ENCODE measurements around the gene RAP2B.
"Not testable (repeated sequence)": the region's sequence is repeated elsewhere in the genome, so short reads cannot be mapped to it uniquely, and the experiment has no call there.

Gene RAP2B

GRCh38 chr3:153146191-153147053, 15.6 kb upstream of the RAP2B start:
- Mint-ChIP-seq H3K9me3 (peaks cover 6% of the 10 kb centered on the region), H3K27ac (no peak overlapping the region), H3K4me1 (ENCODE audit: low read depth) (peaks cover 9% of the 10 kb centered on the region)

GRCh38 chr3:153150991-153151390, 11.0 kb upstream of the RAP2B start:
- Mint-ChIP-seq H3K27ac (no peak overlapping the region), H3K4me3 (no peak overlapping the region), H3K27me3 (ENCODE audit: low read depth) (no peaks in the 10 kb centered on the region), H3K9me3 (peaks cover 6% of the 10 kb centered on the region), H3K36me3 (ENCODE audit: low read depth) (no peaks in the 10 kb centered on the region), H3K4me1 (ENCODE audit: low read depth) (peaks cover 4% of the 10 kb centered on the region)

More at GRCh38 chr3:153146191-153147053, 15.6 kb upstream of the RAP2B start:
- H3K36me3 Mint-ChIP-seq (ENCODE audit: low read depth), result no peaks in the 10 kb centered on the region
- no peaks in the 10 kb centered on the region for H3K27me3 Mint-ChIP-seq (ENCODE audit: low read depth)
- no peak overlapping the region for H3K4me3 Mint-ChIP-seq

DNA sequence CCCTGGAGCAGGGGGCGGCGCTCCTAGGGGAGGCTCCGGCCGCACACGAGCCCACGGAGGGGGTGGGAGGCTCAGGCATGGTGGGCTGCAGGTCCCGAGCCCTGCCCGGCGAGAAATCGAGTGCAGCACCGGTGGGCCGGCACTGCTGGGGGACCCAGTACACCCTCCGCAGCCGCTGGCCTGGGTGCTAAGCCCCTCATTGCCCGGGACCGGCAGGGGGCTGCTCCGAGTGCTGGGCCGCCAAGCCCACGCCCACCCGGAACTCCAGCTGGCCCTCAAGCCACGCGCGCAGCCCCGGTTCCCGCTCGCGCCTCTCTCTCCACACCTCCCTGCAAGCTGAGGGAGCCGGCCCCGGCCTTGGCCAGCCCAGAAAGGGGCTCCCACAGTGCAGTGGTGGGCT, 6.2 kb upstream of the RAP2B start:
- not testable (repeated sequence) for H3K36me3 Mint-ChIP-seq (ENCODE audit: low read depth); H3K4me1 Mint-ChIP-seq (ENCODE audit: low read depth); H3K27me3 Mint-ChIP-seq (ENCODE audit: low read depth); H3K4me3 Mint-ChIP-seq; H3K27ac Mint-ChIP-seq; H3K9me3 Mint-ChIP-seq

GRCh38 chr3:153158189-153158588, 3.8 kb upstream of the RAP2B start:
- H3K4me1 Mint-ChIP-seq (ENCODE audit: low read depth), result peaks cover 4% of the 10 kb centered on the region
- H3K4me3 Mint-ChIP-seq, result no peak overlapping the region
- no peak overlapping the region for H3K27ac Mint-ChIP-seq
- no peaks in the 10 kb centered on the region for H3K36me3 Mint-ChIP-seq (ENCODE audit: low read depth)
- H3K27me3 Mint-ChIP-seq (ENCODE audit: low read depth), result no peaks in the 10 kb centered on the region
- H3K9me3 Mint-ChIP-seq, result no peaks in the 10 kb centered on the region

- Mint-ChIP-seq H3K4me1 (ENCODE audit: low read depth) (peaks cover 11% of the 10 kb centered on the region), H3K36me3 (ENCODE audit: low read depth) (peaks cover 7% of the 10 kb centered on the region), H3K9me3 (no peaks in the 10 kb centered on the region), H3K27me3 (ENCODE audit: low read depth) (no peaks in the 10 kb centered on the region), H3K27ac (peak overlapping the region; percentile 5), H3K4me3 (peak overlapping the region; percentile 10)
These were observed 2.9 kb upstream of the RAP2B start for GRCh38 chr3:153158961-153159735.

- Mint-ChIP-seq H3K27me3 (ENCODE audit: low read depth) (no peaks in the 10 kb centered on the region), H3K36me3 (ENCODE audit: low read depth) (peaks cover 14% of the 10 kb centered on the region), H3K4me1 (ENCODE audit: low read depth) (peaks cover 18% of the 10 kb centered on the region), H3K4me3 (peak overlapping the region; percentile 92), H3K9me3 (no peaks in the 10 kb centered on the region), H3K27ac (peak overlapping the region; percentile 92)
These were observed 2.1 kb upstream of the RAP2B start for GRCh38 chr3:153159771-153160397.

DNA sequence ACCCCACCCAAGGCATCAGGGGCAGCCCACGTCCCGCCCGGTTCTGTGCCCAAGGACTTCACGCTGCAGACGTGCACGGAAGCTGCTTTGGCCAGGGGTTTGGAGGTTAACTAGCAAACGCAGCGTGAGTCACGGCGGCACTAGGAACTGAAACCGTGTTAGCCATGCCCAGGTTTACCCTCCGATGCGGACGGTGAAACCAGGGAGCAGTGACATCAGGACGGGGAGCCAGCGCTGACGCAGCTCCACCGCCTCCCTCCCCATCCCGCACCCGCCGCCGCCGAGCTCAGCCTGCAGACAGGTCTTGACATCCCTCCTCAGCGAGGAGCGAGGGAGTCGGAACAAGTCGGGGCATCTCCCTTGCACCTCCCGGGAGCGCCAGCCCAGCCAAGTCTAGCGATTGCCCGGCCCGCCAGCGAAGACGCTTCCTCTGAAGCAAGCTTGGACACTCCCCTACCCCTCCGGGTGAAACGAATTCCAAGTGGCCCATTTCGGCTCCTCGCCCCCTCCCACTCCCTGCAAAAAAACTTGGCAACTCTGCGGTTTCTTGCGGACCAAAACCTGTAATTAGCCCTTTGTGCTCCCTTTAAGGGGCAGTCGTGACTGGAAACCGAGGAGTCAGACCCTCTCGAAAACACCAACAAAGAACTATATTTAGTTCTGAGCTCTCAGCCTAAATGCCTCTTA, 1.4 kb upstream of the RAP2B start:
- H3K27me3 Mint-ChIP-seq (ENCODE audit: low read depth), result no peaks in the 10 kb centered on the region
- peaks cover 20% of the 10 kb centered on the region for H3K36me3 Mint-ChIP-seq (ENCODE audit: low read depth)
- H3K9me3 Mint-ChIP-seq, result no peaks in the 10 kb centered on the region
- peaks cover 24% of the 10 kb centered on the region for H3K4me1 Mint-ChIP-seq (ENCODE audit: low read depth)
- peak overlapping the region; percentile 92 for H3K4me3 Mint-ChIP-seq
- H3K27ac Mint-ChIP-seq, result peak overlapping the region; percentile 92

- Mint-ChIP-seq H3K36me3 (ENCODE audit: low read depth) (peaks cover 21% of the 10 kb centered on the region), H3K4me3 (peak overlapping the region; percentile 92), H3K27ac (peak overlapping the region; percentile 92), H3K27me3 (ENCODE audit: low read depth) (no peaks in the 10 kb centered on the region), H3K4me1 (ENCODE audit: low read depth) (peaks cover 31% of the 10 kb centered on the region), H3K9me3 (no peaks in the 10 kb centered on the region)
These were observed 800 bp upstream of the RAP2B start for GRCh38 chr3:153161138-153161713.

GRCh38 chr3:153162513-153163392, 727 bp downstream of the RAP2B start:
- H3K4me3 Mint-ChIP-seq, result peak overlapping the region; percentile 96
- peaks cover 26% of the 10 kb centered on the region for H3K36me3 Mint-ChIP-seq (ENCODE audit: low read depth)
- H3K4me1 Mint-ChIP-seq (ENCODE audit: low read depth), result peaks cover 44% of the 10 kb centered on the region
- H3K9me3 Mint-ChIP-seq, result no peaks in the 10 kb centered on the region
- H3K27ac Mint-ChIP-seq, result peak overlapping the region; percentile 90
- no peaks in the 10 kb centered on the region for H3K27me3 Mint-ChIP-seq (ENCODE audit: low read depth)

GRCh38 chr3:153163393-153163724, 1.3 kb downstream of the RAP2B start:
- peak overlapping the region; percentile 96 for H3K4me3 Mint-ChIP-seq
- no peaks in the 10 kb centered on the region for H3K9me3 Mint-ChIP-seq
- peaks cover 44% of the 10 kb centered on the region for H3K4me1 Mint-ChIP-seq (ENCODE audit: low read depth)
- peak overlapping the region; percentile 90 for H3K27ac Mint-ChIP-seq
- H3K36me3 Mint-ChIP-seq (ENCODE audit: low read depth), result peaks cover 28% of the 10 kb centered on the region
- no peaks in the 10 kb centered on the region for H3K27me3 Mint-ChIP-seq (ENCODE audit: low read depth)

- no peaks in the 10 kb centered on the region for H3K9me3 Mint-ChIP-seq
- peaks cover 44% of the 10 kb centered on the region for H3K4me1 Mint-ChIP-seq (ENCODE audit: low read depth)
- H3K36me3 Mint-ChIP-seq (ENCODE audit: low read depth), result peaks cover 28% of the 10 kb centered on the region
- H3K4me3 Mint-ChIP-seq, result peak overlapping the region; percentile 96
- peak overlapping the region; percentile 90 for H3K27ac Mint-ChIP-seq
- H3K27me3 Mint-ChIP-seq (ENCODE audit: low read depth), result no peaks in the 10 kb centered on the region
These were observed 1.9 kb downstream of the RAP2B start for GRCh38 chr3:153163756-153164550.

DNA sequence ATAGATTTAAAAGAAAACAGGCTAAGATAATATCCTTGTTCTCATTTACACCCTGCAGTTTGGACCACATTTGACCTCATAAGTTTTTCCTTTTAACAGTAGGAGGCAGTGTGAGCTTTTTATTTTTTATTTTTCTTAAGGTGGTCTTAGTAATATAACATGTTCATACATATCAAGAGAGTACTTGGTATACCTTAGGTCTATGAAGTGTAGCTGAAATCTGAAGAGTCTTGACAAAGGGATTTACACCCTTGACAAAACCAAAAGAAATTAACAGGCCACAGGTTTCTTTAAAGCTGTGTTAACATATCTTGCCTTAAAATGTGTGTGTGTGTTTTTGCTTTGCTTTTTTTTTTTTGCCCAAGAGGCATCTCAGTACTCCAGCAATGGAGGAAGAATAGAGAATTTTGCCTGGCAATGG, 3.2 kb downstream of the RAP2B start:
- Mint-ChIP-seq H3K4me3 (peak overlapping the region; percentile 96), H3K27ac (peak overlapping the region; percentile 22), H3K36me3 (ENCODE audit: low read depth) (peaks cover 28% of the 10 kb centered on the region), H3K27me3 (ENCODE audit: low read depth) (no peaks in the 10 kb centered on the region), H3K9me3 (no peaks in the 10 kb centered on the region), H3K4me1 (ENCODE audit: low read depth) (peaks cover 41% of the 10 kb centered on the region)

- peaks cover 31% of the 10 kb centered on the region for H3K36me3 Mint-ChIP-seq (ENCODE audit: low read depth)
- H3K4me1 Mint-ChIP-seq (ENCODE audit: low read depth), result peaks cover 40% of the 10 kb centered on the region
- peak overlapping the region; percentile 23 for H3K27ac Mint-ChIP-seq
- no peaks in the 10 kb centered on the region for H3K9me3 Mint-ChIP-seq
- H3K27me3 Mint-ChIP-seq (ENCODE audit: low read depth), result no peaks in the 10 kb centered on the region
- H3K4me3 Mint-ChIP-seq, result peak overlapping the region; percentile 96
These were observed 4.2 kb downstream of the RAP2B start for GRCh38 chr3:153166206-153166605.

Measured in T-helper 1 cell treated with Interleukin-12 subunit alpha and Interleukin-12 subunit beta and Interleukin-4 antibody, amounts not matched to agents 30 μg/mL and 1 μg/mL, for 36 hours (primary cell).